ENCODE data around the gene AAK1.

AAK1 gene

DNA sequence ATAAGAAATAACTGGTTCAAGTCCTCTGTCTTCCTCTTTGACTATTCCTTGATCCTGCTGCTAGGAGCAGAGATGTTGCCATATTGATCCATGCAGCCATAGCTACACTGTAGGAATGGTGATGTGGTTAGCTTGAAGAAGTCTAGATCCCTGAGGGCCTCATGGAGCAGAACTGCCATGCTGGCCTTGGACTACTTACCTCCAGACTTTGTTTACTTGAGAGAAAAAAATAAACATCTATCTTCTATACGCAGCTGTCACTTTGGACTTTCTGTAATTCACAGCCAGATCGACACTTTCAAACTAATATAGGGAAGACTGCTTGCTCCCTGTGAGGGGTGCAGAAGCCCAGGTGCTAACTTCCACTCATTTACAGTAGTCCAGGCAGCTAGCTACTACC, 121.8 kb downstream of the AAK1 start:
- Histone ChIP-seq H3K79me2 (ENCODE audit: insufficient read depth, low read length) (no peaks in the 10 kb centered on the region), H2AFZ (ENCODE audit: low read depth, low read length, severe bottlenecking) (no peak overlapping the region), H3F3A (ENCODE audit: insufficient read depth) (no peaks in the 10 kb centered on the region), H4K20me1 (ENCODE audit: low read depth, low read length) (no peaks in the 10 kb centered on the region), H3K27ac (ENCODE audit: low read depth, low read length) (no peak overlapping the region), H3K9me3 (ENCODE audit: insufficient read depth, low read length) (no peaks in the 10 kb centered on the region), H3K9me2 (replicated peaks; ENCODE audit: insufficient read depth, low read length) (no peaks in the 10 kb centered on the region), H3K9ac (ENCODE audit: low read length) (no peak overlapping the region), H3K36me3 (ENCODE audit: low read length) (no peaks in the 10 kb centered on the region), H3K4me2 (ENCODE audit: low read depth, low read length, poor library complexity, severe bottlenecking) (no peak overlapping the region), H3K4me3 (ENCODE audit: insufficient read depth, low read length, poor library complexity, severe bottlenecking) (no peak overlapping the region), H3K27me3 (ENCODE audit: low read length) (no peaks in the 10 kb centered on the region)
- TF ChIP-seq EZH2phosphoT487 (conservative IDR thresholded peaks at IDR 0.05; ENCODE audit: low read length) (no peak), CTCF (IDR thresholded peaks at IDR 0.05; ENCODE audit: insufficient read depth, low read length, poor library complexity, severe bottlenecking) (no peak)

- Histone ChIP-seq H2AFZ (ENCODE audit: low read depth, low read length, severe bottlenecking) (no peak overlapping the region), H4K20me1 (ENCODE audit: low read depth, low read length) (no peaks in the 10 kb centered on the region), H3K27me3 (ENCODE audit: low read length) (no peaks in the 10 kb centered on the region), H3K36me3 (ENCODE audit: low read length) (no peaks in the 10 kb centered on the region), H3K4me2 (ENCODE audit: low read depth, low read length, poor library complexity, severe bottlenecking) (no peak overlapping the region), H3K9me3 (ENCODE audit: insufficient read depth, low read length) (no peaks in the 10 kb centered on the region), H3K79me2 (ENCODE audit: insufficient read depth, low read length) (no peaks in the 10 kb centered on the region), H3K9ac (ENCODE audit: low read length) (no peak overlapping the region), H3K4me3 (ENCODE audit: insufficient read depth, low read length, poor library complexity, severe bottlenecking) (no peak overlapping the region), H3F3A (ENCODE audit: insufficient read depth) (no peaks in the 10 kb centered on the region), H3K27ac (ENCODE audit: low read depth, low read length) (no peak overlapping the region), H3K9me2 (replicated peaks; ENCODE audit: insufficient read depth, low read length) (no peaks in the 10 kb centered on the region)
- TF ChIP-seq EZH2phosphoT487 (conservative IDR thresholded peaks at IDR 0.05; ENCODE audit: low read length) (no peak), CTCF (IDR thresholded peaks at IDR 0.05; ENCODE audit: insufficient read depth, low read length, poor library complexity, severe bottlenecking) (no peak)
Measured at GRCh38 chr2:69518841-69519240, 124.7 kb downstream of the AAK1 start.

DNA sequence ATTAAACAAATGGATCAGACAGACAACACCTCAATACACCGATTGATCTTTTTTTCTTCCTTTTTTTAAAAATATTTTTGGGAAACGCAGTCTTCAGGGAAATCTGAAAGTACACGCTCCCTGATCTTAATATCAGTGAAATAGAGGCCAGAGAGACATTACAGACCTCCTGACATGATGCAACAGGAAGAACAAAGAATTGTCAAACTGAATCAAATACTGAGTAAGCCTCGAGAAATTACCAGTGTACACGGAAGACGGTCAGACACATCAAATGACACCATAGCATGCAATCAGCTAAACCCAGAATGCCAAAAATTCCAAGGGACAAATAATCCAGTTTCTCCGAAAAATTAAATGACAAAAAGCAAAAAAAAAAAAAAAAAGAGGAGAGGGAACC, 126.1 kb downstream of the AAK1 start:
- H2AFZ ChIP-seq (ENCODE audit: low read depth, low read length, severe bottlenecking) = no peak overlapping the region
- H3K4me2 ChIP-seq (ENCODE audit: low read depth, low read length, poor library complexity, severe bottlenecking) = no peak overlapping the region
- H3K27me3 ChIP-seq (ENCODE audit: low read length) = no peaks in the 10 kb centered on the region
- no peaks in the 10 kb centered on the region for H4K20me1 ChIP-seq (ENCODE audit: low read depth, low read length)
- TF ChIP-seq CTCF (IDR thresholded peaks at IDR 0.05; ENCODE audit: insufficient read depth, low read length, poor library complexity, severe bottlenecking) = no peak
- TF ChIP-seq EZH2phosphoT487 (conservative IDR thresholded peaks at IDR 0.05; ENCODE audit: low read length) = no peak
- no peak overlapping the region for H3K9ac ChIP-seq (ENCODE audit: low read length)
- H3K9me3 ChIP-seq (ENCODE audit: insufficient read depth, low read length) = no peaks in the 10 kb centered on the region
- no peaks in the 10 kb centered on the region for H3K36me3 ChIP-seq (ENCODE audit: low read length)
- no peak overlapping the region for H3K4me3 ChIP-seq (ENCODE audit: insufficient read depth, low read length, poor library complexity, severe bottlenecking)
- no peak overlapping the region for H3K27ac ChIP-seq (ENCODE audit: low read depth, low read length)
- H3K79me2 ChIP-seq (ENCODE audit: insufficient read depth, low read length) = no peaks in the 10 kb centered on the region
- no peaks in the 10 kb centered on the region for H3F3A ChIP-seq (ENCODE audit: insufficient read depth)
- H3K9me2 ChIP-seq (replicated peaks; ENCODE audit: insufficient read depth, low read length) = no peaks in the 10 kb centered on the region

DNA sequence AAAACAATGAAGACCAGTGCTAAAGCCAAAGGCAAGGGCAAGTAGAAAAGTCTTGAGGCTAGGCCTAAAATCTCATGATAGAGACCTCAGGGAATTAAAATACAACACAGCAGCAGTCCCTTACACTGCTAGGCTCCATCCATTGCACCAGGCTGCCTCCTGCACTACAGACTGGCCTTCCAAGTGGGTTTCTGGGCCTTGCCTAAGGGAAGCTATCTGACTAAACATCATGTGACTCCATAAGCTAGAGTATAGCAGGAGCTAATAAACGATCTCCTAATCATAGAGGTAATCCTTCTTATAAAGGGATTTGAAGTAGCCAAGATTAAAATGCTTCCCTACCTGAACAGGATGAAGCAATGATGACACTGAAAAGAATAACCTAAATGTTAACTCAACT, 128.7 kb downstream of the AAK1 start:
- no peak overlapping the region for H3K27ac ChIP-seq (ENCODE audit: low read depth, low read length)
- no peak for TF ChIP-seq EZH2phosphoT487 (conservative IDR thresholded peaks at IDR 0.05; ENCODE audit: low read length)
- TF ChIP-seq CTCF (IDR thresholded peaks at IDR 0.05; ENCODE audit: insufficient read depth, low read length, poor library complexity, severe bottlenecking) = no peak
- H3K4me2 ChIP-seq (ENCODE audit: low read depth, low read length, poor library complexity, severe bottlenecking) = no peak overlapping the region
- no peak overlapping the region for H2AFZ ChIP-seq (ENCODE audit: low read depth, low read length, severe bottlenecking)
- no peaks in the 10 kb centered on the region for H3K9me3 ChIP-seq (ENCODE audit: insufficient read depth, low read length)
- no peaks in the 10 kb centered on the region for H3K9me2 ChIP-seq (replicated peaks; ENCODE audit: insufficient read depth, low read length)
- H3K36me3 ChIP-seq (ENCODE audit: low read length) = no peaks in the 10 kb centered on the region
- no peaks in the 10 kb centered on the region for H4K20me1 ChIP-seq (ENCODE audit: low read depth, low read length)
- H3K79me2 ChIP-seq (ENCODE audit: insufficient read depth, low read length) = no peaks in the 10 kb centered on the region
- no peaks in the 10 kb centered on the region for H3K27me3 ChIP-seq (ENCODE audit: low read length)
- no peak overlapping the region for H3K9ac ChIP-seq (ENCODE audit: low read length)
- no peak overlapping the region for H3K4me3 ChIP-seq (ENCODE audit: insufficient read depth, low read length, poor library complexity, severe bottlenecking)
- no peaks in the 10 kb centered on the region for H3F3A ChIP-seq (ENCODE audit: insufficient read depth)
